ENCODE measurements around the gene IRF9. TPM values are rescaled to one million over a fixed set of nuclear protein-coding genes. Genes with fewer than 3 reads are reported as not detected.

IRF9 gene
- total and polyA plus RNA-seq, 2 of the 13 experiments (the other 11 are each of a cell fraction or from before 2014, with no cell fraction given), result 14.9 to 49.7 TPM

DNA sequence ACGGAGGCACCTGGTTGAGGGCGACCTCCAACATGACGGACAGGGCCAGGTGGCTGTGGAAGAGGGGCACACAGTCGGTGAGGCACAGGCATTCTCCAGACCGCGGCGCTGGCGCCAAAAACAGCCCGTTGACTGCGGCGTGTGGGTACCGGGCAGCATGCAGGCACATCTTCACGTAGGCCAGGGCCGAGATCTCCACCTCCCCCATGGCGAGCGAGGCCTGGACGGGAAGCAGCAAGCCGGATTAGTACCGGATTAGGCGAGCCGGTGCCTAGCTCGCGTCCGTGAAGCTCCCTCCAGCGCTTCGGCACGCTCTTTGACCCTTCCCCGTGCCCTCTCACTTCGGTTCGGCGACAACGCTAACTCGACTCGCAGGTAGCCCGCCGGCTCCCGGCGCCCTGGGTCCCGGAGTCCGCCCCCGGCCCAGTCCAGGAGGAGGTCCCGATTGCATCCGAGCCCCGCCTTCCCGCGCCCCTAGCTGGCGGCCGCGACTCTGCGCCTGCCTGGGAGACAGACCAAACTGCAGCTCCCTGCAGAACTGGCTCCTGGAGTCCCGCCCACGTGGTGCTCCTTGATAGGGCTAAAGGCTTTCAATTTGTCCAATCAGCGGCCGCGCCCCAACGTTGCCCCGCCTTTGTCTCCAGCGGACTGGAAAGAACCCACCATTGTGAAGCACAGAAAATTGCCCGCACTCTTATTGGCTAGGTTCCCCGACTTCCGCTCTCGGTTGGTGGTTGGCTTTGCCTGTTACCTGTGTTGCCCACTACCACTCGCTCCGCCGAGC lies 19.8 kb upstream of the IRF9 start, which contains the start of gene EMC9 (continued):
- TF ChIP-seq MED8 (CRISPR knock-in tag; IDR thresholded peaks at IDR 0.05; ENCODE audit: insufficient replicate concordance) (peak; percentile 88), ZNF276 (CRISPR knock-in tag; IDR thresholded peaks at IDR 0.05; ENCODE audit: low read depth) (peak; percentile 64), PAWR (CRISPR knock-in tag; IDR thresholded peaks at IDR 0.05; ENCODE audit: borderline replicate concordance) (peak; percentile 27; the same call in 1 of the 2 replicates), ZSCAN29 (CRISPR knock-in tag; conservative IDR thresholded peaks at IDR 0.05) (peak; percentile 95; the same call in 1 of the 2 replicates), JUNB (CRISPR knock-in tag; IDR thresholded peaks at IDR 0.05; ENCODE audit: borderline replicate concordance) (no peak), KAT7 (CRISPR knock-in tag; IDR thresholded peaks at IDR 0.05; ENCODE audit: borderline replicate concordance) (no peak; the same call in 1 of the 2 replicates), ZNF441 (CRISPR knock-in tag; IDR thresholded peaks at IDR 0.05; ENCODE audit: borderline replicate concordance) (peak; percentile 82), NR2F1 (CRISPR knock-in tag; IDR thresholded peaks at IDR 0.05) (no peak), FLYWCH1 (CRISPR knock-in tag; IDR thresholded peaks at IDR 0.05) (no peak), YEATS2 (CRISPR knock-in tag; IDR thresholded peaks at IDR 0.05; ENCODE audit: borderline replicate concordance) (peak; percentile 87), ZFP82 (CRISPR knock-in tag; IDR thresholded peaks at IDR 0.05; ENCODE audit: borderline replicate concordance) (no peak), ZNF12 (CRISPR knock-in tag; IDR thresholded peaks at IDR 0.05) (peak; percentile 77; the same call in 1 of the 2 replicates), ZKSCAN1 (IDR thresholded peaks at IDR 0.05; ENCODE audit: low read length) (peak; percentile 26), ZNF749 (CRISPR knock-in tag; IDR thresholded peaks at IDR 0.05; ENCODE audit: borderline replicate concordance) (peak; percentile 99), CENPT (CRISPR knock-in tag; IDR thresholded peaks at IDR 0.05; ENCODE audit: low read depth) (peak; percentile 96), GTF2F1 (IDR thresholded peaks at IDR 0.05; ENCODE audit: low read length) (no peak)
- TF ChIP-seq, protein P1, sequence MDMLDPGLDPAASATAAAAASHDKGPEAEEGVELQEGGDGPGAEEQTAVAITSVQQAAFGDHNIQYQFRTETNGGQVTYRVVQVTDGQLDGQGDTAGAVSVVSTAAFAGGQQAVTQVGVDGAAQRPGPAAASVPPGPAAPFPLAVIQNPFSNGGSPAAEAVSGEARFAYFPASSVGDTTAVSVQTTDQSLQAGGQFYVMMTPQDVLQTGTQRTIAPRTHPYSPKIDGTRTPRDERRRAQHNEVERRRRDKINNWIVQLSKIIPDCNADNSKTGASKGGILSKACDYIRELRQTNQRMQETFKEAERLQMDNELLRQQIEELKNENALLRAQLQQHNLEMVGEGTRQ (IDR thresholded peaks at IDR 0.05; ENCODE audit: low read depth, low read length), result peak; percentile 86
- TF ChIP-seq, protein P1 (CRISPR knock-in tag; IDR thresholded peaks at IDR 0.05; ENCODE audit: borderline replicate concordance), result no peak
- TF ChIP-seq, protein P2, sequence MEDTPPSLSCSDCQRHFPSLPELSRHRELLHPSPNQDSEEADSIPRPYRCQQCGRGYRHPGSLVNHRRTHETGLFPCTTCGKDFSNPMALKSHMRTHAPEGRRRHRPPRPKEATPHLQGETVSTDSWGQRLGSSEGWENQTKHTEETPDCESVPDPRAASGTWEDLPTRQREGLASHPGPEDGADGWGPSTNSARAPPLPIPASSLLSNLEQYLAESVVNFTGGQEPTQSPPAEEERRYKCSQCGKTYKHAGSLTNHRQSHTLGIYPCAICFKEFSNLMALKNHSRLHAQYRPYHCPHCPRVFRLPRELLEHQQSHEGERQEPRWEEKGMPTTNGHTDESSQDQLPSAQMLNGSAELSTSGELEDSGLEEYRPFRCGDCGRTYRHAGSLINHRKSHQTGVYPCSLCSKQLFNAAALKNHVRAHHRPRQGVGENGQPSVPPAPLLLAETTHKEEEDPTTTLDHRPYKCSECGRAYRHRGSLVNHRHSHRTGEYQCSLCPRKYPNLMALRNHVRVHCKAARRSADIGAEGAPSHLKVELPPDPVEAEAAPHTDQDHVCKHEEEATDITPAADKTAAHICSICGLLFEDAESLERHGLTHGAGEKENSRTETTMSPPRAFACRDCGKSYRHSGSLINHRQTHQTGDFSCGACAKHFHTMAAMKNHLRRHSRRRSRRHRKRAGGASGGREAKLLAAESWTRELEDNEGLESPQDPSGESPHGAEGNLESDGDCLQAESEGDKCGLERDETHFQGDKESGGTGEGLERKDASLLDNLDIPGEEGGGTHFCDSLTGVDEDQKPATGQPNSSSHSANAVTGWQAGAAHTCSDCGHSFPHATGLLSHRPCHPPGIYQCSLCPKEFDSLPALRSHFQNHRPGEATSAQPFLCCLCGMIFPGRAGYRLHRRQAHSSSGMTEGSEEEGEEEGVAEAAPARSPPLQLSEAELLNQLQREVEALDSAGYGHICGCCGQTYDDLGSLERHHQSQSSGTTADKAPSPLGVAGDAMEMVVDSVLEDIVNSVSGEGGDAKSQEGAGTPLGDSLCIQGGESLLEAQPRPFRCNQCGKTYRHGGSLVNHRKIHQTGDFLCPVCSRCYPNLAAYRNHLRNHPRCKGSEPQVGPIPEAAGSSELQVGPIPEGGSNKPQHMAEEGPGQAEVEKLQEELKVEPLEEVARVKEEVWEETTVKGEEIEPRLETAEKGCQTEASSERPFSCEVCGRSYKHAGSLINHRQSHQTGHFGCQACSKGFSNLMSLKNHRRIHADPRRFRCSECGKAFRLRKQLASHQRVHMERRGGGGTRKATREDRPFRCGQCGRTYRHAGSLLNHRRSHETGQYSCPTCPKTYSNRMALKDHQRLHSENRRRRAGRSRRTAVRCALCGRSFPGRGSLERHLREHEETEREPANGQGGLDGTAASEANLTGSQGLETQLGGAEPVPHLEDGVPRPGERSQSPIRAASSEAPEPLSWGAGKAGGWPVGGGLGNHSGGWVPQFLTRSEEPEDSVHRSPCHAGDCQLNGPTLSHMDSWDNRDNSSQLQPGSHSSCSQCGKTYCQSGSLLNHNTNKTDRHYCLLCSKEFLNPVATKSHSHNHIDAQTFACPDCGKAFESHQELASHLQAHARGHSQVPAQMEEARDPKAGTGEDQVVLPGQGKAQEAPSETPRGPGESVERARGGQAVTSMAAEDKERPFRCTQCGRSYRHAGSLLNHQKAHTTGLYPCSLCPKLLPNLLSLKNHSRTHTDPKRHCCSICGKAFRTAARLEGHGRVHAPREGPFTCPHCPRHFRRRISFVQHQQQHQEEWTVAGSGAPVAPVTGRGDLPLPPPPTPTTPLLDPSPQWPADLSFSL (CRISPR knock-in tag; IDR thresholded peaks at IDR 0.05), result no peak

Data from HepG2 (cell line).